Panc1 (cell line): Measurements from ENCODE around the gene SLC9A8. TPM values are rescaled to one million over a fixed set of nuclear protein-coding genes. Genes with fewer than 3 reads are reported as not detected.

Experiments used
- ATAC-seq: fragments of 200-7000 bp; cut with Tn5 transposase; 2 replicates; pipeline ENCODE4 v1.9.1; 2020; ENCODE audit warnings: mild to moderate bottlenecking, moderate library complexity
- BruUV-seq: library from RNA; stranded (reverse); fragments of 400-500 nt; replicated peaks from 2 replicates; lab custom pipeline; 2021; lab: Mats Ljungman, UMichigan
- CTCF ChIA-PET: fragments of 300-600 bp; sonication (Branson Sonifier 250); formaldehyde crosslinking; loops from one replicate; lab custom pipeline; 2022; ENCODE audit warnings: antibody characterized with exemption; lab: Charles Lee
- POLR2A ChIA-PET: fragments of 300-600 bp; sonication (Branson Sonifier 250); formaldehyde crosslinking; loops from one replicate; lab custom pipeline; 2022; ENCODE audit warnings: antibody characterized with exemption; lab: Charles Lee
- DNase-seq: peaks from one replicate; pipeline ENCODE4 v3.0.0-alpha.2; 2010; ENCODE audit warnings: low read depth, low spot score
- H3K27ac ChIP-seq: 2 replicates; pipeline ENCODE4 v1.5.1; 2011; ENCODE audit warnings: mild to moderate bottlenecking, low read length, inconsistent platforms
- H3K27me3 ChIP-seq: fragments of 200-500 bp; sonication (Bioruptor generic); 2 replicates; pipeline ENCODE4 v1.6.0; 2014; ENCODE audit warnings: low read length, inconsistent platforms; ENCODE audit not compliant: control insufficient read depth, insufficient read depth
- H3K36me3 ChIP-seq: fragments of 200-500 bp; sonication (Bioruptor generic); 2 replicates; pipeline ENCODE4 v1.5.1; 2014; ENCODE audit warnings: inconsistent platforms, mild to moderate bottlenecking, low read length, moderate library complexity; ENCODE audit not compliant: control insufficient read depth, insufficient read depth
- H3K4me1 ChIP-seq: 2 replicates; pipeline ENCODE4 v1.5.1; 2011; ENCODE audit warnings: inconsistent platforms, mild to moderate bottlenecking, low read length, moderate library complexity; ENCODE audit not compliant: control insufficient read depth, insufficient read depth
- H3K4me3 ChIP-seq, 2 experiments: 2 replicates each; pipeline ENCODE4 v1.5.1; 2011 to 2012; ENCODE audit warnings: low read depth in 2 of 2, low read length in 2 of 2, mild to moderate bottlenecking in 2 of 2, inconsistent platforms in 1 of 2, moderate library complexity in 1 of 2
- H3K9me3 ChIP-seq: fragments of 200-500 bp; sonication (Bioruptor generic); 2 replicates; pipeline ENCODE4 v1.5.1; 2014; ENCODE audit warnings: low read depth, mild to moderate bottlenecking, inconsistent platforms, low read length, moderate library complexity; ENCODE audit not compliant: control insufficient read depth, insufficient read depth
- CTCF ChIP-seq: fragments of 450-650 bp; IDR thresholded peaks from 2 replicates; pipeline ENCODE4 v1.5.1; 2017; ENCODE audit warnings: mild to moderate bottlenecking
- POLR2AphosphoS5 ChIP-seq: IDR thresholded peaks from 2 replicates; pipeline ENCODE4 v1.6.1; 2012; ENCODE audit warnings: mild to moderate bottlenecking, low read depth, low read length, moderate library complexity
- REST ChIP-seq, 2 experiments: IDR thresholded peaks; 2 replicates each; pipeline ENCODE4 v1.6.1; 2011 to 2012; ENCODE audit warnings: low read depth in 2 of 2, control low read depth in 1 of 2, low read length in 1 of 2, mild to moderate bottlenecking in 1 of 2, moderate library complexity in 1 of 2; ENCODE audit not compliant: insufficient read depth in 1 of 2
- SIN3A ChIP-seq: IDR thresholded peaks from 2 replicates; pipeline ENCODE4 v1.6.1; 2012; ENCODE audit warnings: low read depth, mild to moderate bottlenecking, low read length, moderate library complexity, borderline replicate concordance; ENCODE audit not compliant: insufficient read depth
- TCF7L2 ChIP-seq: IDR thresholded peaks from 2 replicates; pipeline ENCODE4 v1.6.1; 2011; ENCODE audit warnings: mild to moderate bottlenecking, low read depth, low read length, inconsistent platforms
- in situ Hi-C: cut with HindIII; loops from 2 replicates; pipeline ENCODE4 v1.10.0; 2016; ENCODE audit warnings: low sequenced_read_pairs, low pct_unique_long_range_greater_than_20kb
- intact Hi-C: fragments of 100-400 bp; cut with micrococcal nuclease; formaldehyde crosslinking; loops from one replicate; pipeline ENCODE4 v1.10.0; 2022; ENCODE audit not compliant: unreplicated experiment
- total RNA-seq: library from RNA; stranded (reverse); gene quantifications from one replicate; pipeline ENCODE4 v1.2.1, GENCODE V29; 2021; ENCODE audit not compliant: unreplicated experiment

Gene SLC9A8
- total RNA-seq, 1 experiment from 2014 or later: 6.7 TPM

- ATAC-seq: no peak
- in situ Hi-C loops (no loop called here), intact Hi-C loops (no loop called here)
- POLR2A ChIA-PET: no interaction called here
- TF ChIP-seq REST (IDR thresholded peaks at IDR 0.05; ENCODE audit: insufficient read depth in 1 of 2, low read depth in 2 of 2, low read length in 1 of 2) (no peak), CTCF (no peak), POLR2AphosphoS5 (no peak), SIN3A (no peak), TCF7L2 (no peak)
- Histone ChIP-seq H3K27ac (no peak overlapping the region), H3K9me3 (no peaks in the 10 kb centered on the region), H3K4me3 (no peak overlapping the region), H3K36me3 (no peaks in the 10 kb centered on the region), H3K27me3 (no peaks in the 10 kb centered on the region), H3K4me1 (peaks cover 4% of the 10 kb centered on the region; the same call in 1 of the 2 replicates)
- no peak for DNase-seq
- CTCF ChIA-PET: no interaction called here
- no TSS peak for BruUV-seq
These were observed 50.1 kb downstream of the SLC9A8 start for GRCh38 chr20:49862607-49863200.

DNA sequence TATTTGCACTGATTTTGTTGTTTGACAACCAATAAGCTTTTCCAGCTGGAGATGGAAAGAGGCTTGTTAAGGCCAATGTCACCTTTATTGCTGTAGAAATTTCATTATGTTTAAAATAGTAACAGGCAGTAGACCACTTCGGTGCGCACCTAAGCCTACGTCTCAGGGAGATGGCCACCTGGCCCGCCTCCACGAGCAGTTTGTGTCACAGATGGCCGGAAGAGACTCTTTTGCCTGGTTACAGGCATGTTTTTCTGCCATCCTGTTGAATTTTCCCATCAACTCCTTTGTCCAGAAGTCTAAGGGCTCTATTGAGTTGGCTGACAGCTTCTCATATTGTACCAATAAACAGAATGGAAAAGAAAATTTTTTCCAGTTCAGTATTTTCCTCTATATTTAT lies 51.0 kb downstream of the SLC9A8 start:
- H3K27ac ChIP-seq: no peak overlapping the region
- in situ Hi-C loops: no loop called here
- TF ChIP-seq SIN3A: no peak
- TF ChIP-seq REST (IDR thresholded peaks at IDR 0.05; ENCODE audit: insufficient read depth in 1 of 2, low read depth in 2 of 2, low read length in 1 of 2): no peak
- no peak for TF ChIP-seq POLR2AphosphoS5
- TF ChIP-seq CTCF: no peak
- no peak for TF ChIP-seq TCF7L2
- no peaks in the 10 kb centered on the region for H3K27me3 ChIP-seq
- no peak overlapping the region for H3K4me3 ChIP-seq
- POLR2A ChIA-PET: no interaction called here
- no peaks in the 10 kb centered on the region for H3K36me3 ChIP-seq
- CTCF ChIA-PET: no interaction called here
- intact Hi-C loops: no loop called here
- DNase-seq: no peak
- no peaks in the 10 kb centered on the region for H3K9me3 ChIP-seq
- ATAC-seq: no peak
- H3K4me1 ChIP-seq: peaks cover 4% of the 10 kb centered on the region; the same call in 1 of the 2 replicates
- BruUV-seq: no TSS peak
